Activated CD4-positive, alpha-beta T cell treated with anti-CD3 and anti-CD28 coated beads, Interleukin-2, amount 50 U/mL, for 1 hour (primary cell): ENCODE data around the gene AMPD1.

Experiments used
- DNase-seq: peaks from one replicate; pipeline ENCODE4 v3.0.0-alpha.2; 2020

The AMPD1 gene

GRCh38 chr1:114627107-114627506 lies 68.2 kb downstream of the AMPD1 start:
- no peak for DNase-seq

- no peak for DNase-seq
Measured at GRCh38 chr1:114623364-114623763, 72.0 kb downstream of the AMPD1 start.
